HEK293 (cell line): Measurements from ENCODE around the gene CRMP1.
"Not testable (repeated sequence)": the region's sequence is repeated elsewhere in the genome, so short reads cannot be mapped to it uniquely, and the experiment has no call there.

Source experiments
- REPIN1 ChIP-seq: fragments of 450-650 bp; formaldehyde crosslinking; IDR thresholded peaks from 2 replicates; pipeline ENCODE4 v1.5.1; 2017; ENCODE audit warnings: missing biosample characterization, missing genetic modification characterization, low read depth
- ZFP37 ChIP-seq: fragments of 450-650 bp; formaldehyde crosslinking; IDR thresholded peaks from 2 replicates; pipeline ENCODE4 v1.5.1; 2016; ENCODE audit warnings: missing biosample characterization, missing genetic modification characterization
- ZNF248 ChIP-seq: fragments of 450-650 bp; formaldehyde crosslinking; IDR thresholded peaks from 2 replicates; pipeline ENCODE4 v1.5.1; 2017; ENCODE audit warnings: missing biosample characterization, missing genetic modification characterization
- ZNF416 ChIP-seq: fragments of 450-650 bp; formaldehyde crosslinking; IDR thresholded peaks from 2 replicates; pipeline ENCODE4 v1.5.1; 2016; ENCODE audit warnings: missing biosample characterization, missing genetic modification characterization
- ZNF660 ChIP-seq: fragments of 450-650 bp; IDR thresholded peaks from 2 replicates; pipeline ENCODE4 v1.5.1; 2018; ENCODE audit warnings: missing biosample characterization, mild to moderate bottlenecking, missing genetic modification characterization
- ZNF677 ChIP-seq: fragments of 450-650 bp; IDR thresholded peaks from 2 replicates; pipeline ENCODE4 v1.5.0; 2018; ENCODE audit warnings: missing biosample characterization, mild to moderate bottlenecking, missing genetic modification characterization, moderate library complexity
- ZNF76 ChIP-seq: fragments of 450-650 bp; formaldehyde crosslinking; IDR thresholded peaks from 2 replicates; pipeline ENCODE4; 2016; ENCODE audit warnings: low read depth, missing biosample characterization, missing genetic modification characterization, borderline replicate concordance
- ZNF843 ChIP-seq: fragments of 450-650 bp; formaldehyde crosslinking; IDR thresholded peaks from 2 replicates; pipeline ENCODE4 v1.5.1; 2016; ENCODE audit warnings: missing biosample characterization, missing genetic modification characterization

- TF ChIP-seq ZNF416 (tag by site-specific recombination); REPIN1 (tag by site-specific recombination); ZFP37 (tag by site-specific recombination); ZNF660 (tag by site-specific recombination); ZNF677 (tag by site-specific recombination); ZNF76; ZNF248 (tag by site-specific recombination); ZNF843 (tag by site-specific recombination): not testable (repeated sequence)
Measured at GRCh38 chr4:5837483-5837882, 55.4 kb downstream of the CRMP1 start.
